PC-3 (cell line): Measurements from ENCODE around the gene NFIC.

Source experiments
- EZH2 ChIP-seq: fragments of 300-600 bp; sonication (generic); IDR thresholded peaks from one replicate; pipeline ENCODE4 v1.6.1; 2017; ENCODE audit warnings: antibody characterized with exemption, mild to moderate bottlenecking, low read length; ENCODE audit not compliant: unreplicated experiment
- EZH2phosphoT487 ChIP-seq: fragments of 300-600 bp; sonication (generic); IDR thresholded peaks from 2 replicates; pipeline ENCODE4 v1.6.1; 2018; ENCODE audit warnings: mild to moderate bottlenecking, antibody characterized with exemption, low read length, borderline replicate concordance
- TF ChIP-seq, protein P1 (sequence below): fragments of 300-600 bp; sonication (generic); conservative IDR thresholded peaks from 2 replicates; pipeline ENCODE4 v1.5.1; 2017; ENCODE audit warnings: antibody characterized with exemption, low read depth, mild to moderate bottlenecking, low read length

DNA sequence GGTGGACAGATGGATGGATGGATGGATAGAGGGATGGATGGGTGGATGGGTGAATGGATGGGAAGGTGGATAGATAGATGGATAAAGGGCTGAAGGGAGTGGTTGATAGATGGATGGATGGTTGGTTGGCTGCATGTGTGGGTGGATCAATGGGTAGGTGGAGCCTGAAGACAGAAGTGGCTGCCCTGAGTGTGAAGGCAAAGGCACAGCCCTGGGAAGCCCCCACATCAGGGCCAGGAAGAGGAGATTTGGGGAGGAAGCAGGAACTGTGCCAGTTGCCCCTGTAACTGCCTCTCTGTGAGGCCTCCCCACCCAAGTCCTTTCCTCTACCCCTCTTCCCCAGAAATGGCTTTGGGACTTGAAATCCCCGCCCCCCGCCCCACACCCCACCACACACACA, 43.4 kb upstream of the NFIC start:
- TF ChIP-seq, protein P1, sequence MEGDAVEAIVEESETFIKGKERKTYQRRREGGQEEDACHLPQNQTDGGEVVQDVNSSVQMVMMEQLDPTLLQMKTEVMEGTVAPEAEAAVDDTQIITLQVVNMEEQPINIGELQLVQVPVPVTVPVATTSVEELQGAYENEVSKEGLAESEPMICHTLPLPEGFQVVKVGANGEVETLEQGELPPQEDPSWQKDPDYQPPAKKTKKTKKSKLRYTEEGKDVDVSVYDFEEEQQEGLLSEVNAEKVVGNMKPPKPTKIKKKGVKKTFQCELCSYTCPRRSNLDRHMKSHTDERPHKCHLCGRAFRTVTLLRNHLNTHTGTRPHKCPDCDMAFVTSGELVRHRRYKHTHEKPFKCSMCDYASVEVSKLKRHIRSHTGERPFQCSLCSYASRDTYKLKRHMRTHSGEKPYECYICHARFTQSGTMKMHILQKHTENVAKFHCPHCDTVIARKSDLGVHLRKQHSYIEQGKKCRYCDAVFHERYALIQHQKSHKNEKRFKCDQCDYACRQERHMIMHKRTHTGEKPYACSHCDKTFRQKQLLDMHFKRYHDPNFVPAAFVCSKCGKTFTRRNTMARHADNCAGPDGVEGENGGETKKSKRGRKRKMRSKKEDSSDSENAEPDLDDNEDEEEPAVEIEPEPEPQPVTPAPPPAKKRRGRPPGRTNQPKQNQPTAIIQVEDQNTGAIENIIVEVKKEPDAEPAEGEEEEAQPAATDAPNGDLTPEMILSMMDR: no peak
- TF ChIP-seq EZH2: no peak
- TF ChIP-seq EZH2phosphoT487: no peak
